Gastrocnemius medialis (tissue), 4 donors: Measurements from ENCODE around the gene HMCN1. TPM values are rescaled to one million over a fixed set of nuclear protein-coding genes. Genes with fewer than 3 reads are reported as not detected.
"Not testable (repeated sequence)": the region's sequence is repeated elsewhere in the genome, so short reads cannot be mapped to it uniquely, and the experiment has no call there.

Source experiments
- ATAC-seq, 2 donors: fragments of 150-250 bp; one replicate each; pipeline ENCODE4 v1.9.1; 2016
- DNase-seq, 2 donors: peaks; one replicate each; pipeline ENCODE4 v3.0.0-alpha.2; 2019
- H3K27ac ChIP-seq, 4 donors: fragments of 200-600 bp; sonication (generic); 1 replicate in 1 of 4; 2 replicates in 3 of 4; pipeline ENCODE4 v1.5.1; 2016 to 2018; ENCODE audit warnings: mild to moderate bottlenecking in 2 of 4, moderate library complexity in 1 of 4
- H3K27me3 ChIP-seq, 3 donors: fragments of 200-600 bp; sonication (generic) in 2 of 3; 1 replicate in 1 of 3; 2 replicates in 2 of 3; pipeline versions ENCODE4 v1.5.1 to v1.6.0; 2016 to 2019; ENCODE audit warnings: mild to moderate bottlenecking in 1 of 3, moderate library complexity in 1 of 3
- H3K36me3 ChIP-seq, 2 donors: fragments of 200-600 bp; sonication (generic) in 1 of 2; one replicate each; pipeline ENCODE4 v1.5.1; 2017 to 2018
- H3K4me1 ChIP-seq, 2 donors: fragments of 200-600 bp; sonication (generic) in 1 of 2; one replicate each; pipeline ENCODE4 v1.5.1; 2016 to 2017; ENCODE audit warnings: mild to moderate bottlenecking in 2 of 2
- H3K4me3 ChIP-seq, 4 donors: fragments of 200-600 bp; sonication (generic) in 3 of 4; 1 replicate in 1 of 4; 2 replicates in 3 of 4; pipeline ENCODE4 v1.5.1; 2016 to 2019; ENCODE audit warnings: mild to moderate bottlenecking in 2 of 4
- H3K9me3 ChIP-seq, 3 donors: fragments of 200-600 bp; sonication (generic) in 2 of 3; 1 replicate in 1 of 3; 2 replicates in 2 of 3; pipeline ENCODE4 v1.5.1; 2016 to 2019
- POLR2A ChIP-seq, 2 donors: fragments of 450-650 bp; IDR thresholded peaks; one replicate each; pipeline ENCODE4 v1.6.1; 2017; ENCODE audit warnings: antibody characterized with exemption in 2 of 2, mild to moderate bottlenecking in 2 of 2, moderate library complexity in 2 of 2
- in situ Hi-C, 4 donors: fragments of 200-750 bp; cut with MboI; loops; one replicate each; pipeline versions ENCODE4 v1.15.0 to v1.8.0; 2017; ENCODE audit warnings: low sequenced_read_pairs in 4 of 4
- intact Hi-C: fragments of 100-400 bp; cut with DNase I; formaldehyde crosslinking; loops from one replicate; pipeline ENCODE4 v1.15.1; 2023; ENCODE audit warnings: low total_unique reads
- total RNA-seq, 4 donors: library from RNA; depleted of rRNA; stranded (reverse); fragments of >200 nt; gene quantifications; one replicate each; pipeline versions ENCODE4 v1.1.0 to v1.2.3, GENCODE V29; 2016
- TF ChIP-seq, protein P1 (sequence below), 5 experiments: fragments of 450-650 bp in 3 of 5; fragments of 200-600 bp in 2 of 5; sonication (generic) in 2 of 5; IDR thresholded peaks in 4 of 5; conservative IDR thresholded peaks in 1 of 5; 1 replicate in 4 of 5; 2 replicates in 1 of 5; pipeline ENCODE4 v1.5.1; 2016 to 2019; ENCODE audit warnings: antibody characterized with exemption in 5 of 5, mild to moderate bottlenecking in 3 of 5, moderate library complexity in 3 of 5

The HMCN1 gene
- total RNA-seq, 4 donors from 2014 or later = 2.6 to 7.5 (median 5.1) TPM

DNA sequence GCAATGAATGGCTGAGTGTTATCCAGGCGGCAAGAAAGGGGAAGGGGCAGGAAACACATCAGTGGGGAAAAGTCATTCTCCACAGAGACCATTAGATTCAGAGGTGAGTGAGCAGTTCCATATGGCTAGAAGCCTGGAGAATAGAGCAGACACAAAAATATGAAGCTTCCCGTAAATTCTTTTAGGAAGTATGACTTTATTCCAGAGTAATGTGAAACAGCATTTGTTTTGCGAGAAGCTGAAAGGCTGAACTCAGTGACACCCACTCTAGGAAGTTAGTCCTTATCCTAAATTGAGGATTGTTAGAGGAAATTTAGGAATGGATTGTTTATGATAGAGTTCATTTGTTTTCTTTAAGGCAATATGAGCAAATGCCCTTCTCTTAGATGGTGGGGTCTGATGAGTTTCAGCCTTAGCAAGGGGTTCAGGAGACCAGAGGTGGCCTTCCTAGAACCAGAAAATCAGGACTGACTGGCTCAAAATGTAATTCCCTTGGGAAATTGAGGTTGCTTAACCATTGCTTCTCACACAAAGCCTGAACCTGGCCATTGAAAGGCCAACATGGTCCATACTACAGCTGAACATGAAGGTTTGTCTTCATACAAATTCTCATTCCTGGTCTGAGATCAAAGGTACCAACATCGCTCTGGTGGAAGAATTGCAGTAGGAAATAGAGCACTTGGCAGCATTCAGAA lies 473.3 kb downstream of the HMCN1 start:
- H3K4me1 ChIP-seq = no peaks in the 10 kb centered on the region
- H3K27ac ChIP-seq = no peak overlapping the region
- H3K4me3 ChIP-seq = no peak overlapping the region
- intact Hi-C loops (no loop called here), in situ Hi-C loops (loop anchor here in 2 of 4 donors (25.0 kb wide), 2 partner anchors 395 to 495 kb away; no protein-coding TSS in a partner anchor)
- no peaks in the 10 kb centered on the region for H3K27me3 ChIP-seq
- TF ChIP-seq, protein P1, sequence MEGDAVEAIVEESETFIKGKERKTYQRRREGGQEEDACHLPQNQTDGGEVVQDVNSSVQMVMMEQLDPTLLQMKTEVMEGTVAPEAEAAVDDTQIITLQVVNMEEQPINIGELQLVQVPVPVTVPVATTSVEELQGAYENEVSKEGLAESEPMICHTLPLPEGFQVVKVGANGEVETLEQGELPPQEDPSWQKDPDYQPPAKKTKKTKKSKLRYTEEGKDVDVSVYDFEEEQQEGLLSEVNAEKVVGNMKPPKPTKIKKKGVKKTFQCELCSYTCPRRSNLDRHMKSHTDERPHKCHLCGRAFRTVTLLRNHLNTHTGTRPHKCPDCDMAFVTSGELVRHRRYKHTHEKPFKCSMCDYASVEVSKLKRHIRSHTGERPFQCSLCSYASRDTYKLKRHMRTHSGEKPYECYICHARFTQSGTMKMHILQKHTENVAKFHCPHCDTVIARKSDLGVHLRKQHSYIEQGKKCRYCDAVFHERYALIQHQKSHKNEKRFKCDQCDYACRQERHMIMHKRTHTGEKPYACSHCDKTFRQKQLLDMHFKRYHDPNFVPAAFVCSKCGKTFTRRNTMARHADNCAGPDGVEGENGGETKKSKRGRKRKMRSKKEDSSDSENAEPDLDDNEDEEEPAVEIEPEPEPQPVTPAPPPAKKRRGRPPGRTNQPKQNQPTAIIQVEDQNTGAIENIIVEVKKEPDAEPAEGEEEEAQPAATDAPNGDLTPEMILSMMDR (IDR thresholded peaks at IDR 0.05 in 4 of 5, conservative IDR thresholded peaks at IDR 0.05 in 1 of 5) = no peak
- no peak for TF ChIP-seq POLR2A (IDR thresholded peaks at IDR 0.05)
- DNase-seq (no peak), ATAC-seq (no peak)
- no peaks in the 10 kb centered on the region for H3K36me3 ChIP-seq
- no peaks in the 10 kb centered on the region for H3K9me3 ChIP-seq

GRCh38 chr1:186208405-186209129 lies 474.4 kb downstream of the HMCN1 start:
- Histone ChIP-seq H3K4me1 (no peaks in the 10 kb centered on the region), H3K27me3 (no peaks in the 10 kb centered on the region), H3K9me3 (no peaks in the 10 kb centered on the region), H3K4me3 (no peak overlapping the region), H3K36me3 (no peaks in the 10 kb centered on the region), H3K27ac (no peak overlapping the region)
- ATAC-seq = no peak
- TF ChIP-seq, protein P1 (IDR thresholded peaks at IDR 0.05 in 4 of 5, conservative IDR thresholded peaks at IDR 0.05 in 1 of 5) = no peak
- TF ChIP-seq POLR2A (IDR thresholded peaks at IDR 0.05) = no peak
- in situ Hi-C loops = loop anchor here in 2 of 4 donors (25.0 kb wide), 2 partner anchors 396 to 496 kb away; no protein-coding TSS in a partner anchor
- intact Hi-C loops = no loop called here
- DNase-seq = no peak

DNA sequence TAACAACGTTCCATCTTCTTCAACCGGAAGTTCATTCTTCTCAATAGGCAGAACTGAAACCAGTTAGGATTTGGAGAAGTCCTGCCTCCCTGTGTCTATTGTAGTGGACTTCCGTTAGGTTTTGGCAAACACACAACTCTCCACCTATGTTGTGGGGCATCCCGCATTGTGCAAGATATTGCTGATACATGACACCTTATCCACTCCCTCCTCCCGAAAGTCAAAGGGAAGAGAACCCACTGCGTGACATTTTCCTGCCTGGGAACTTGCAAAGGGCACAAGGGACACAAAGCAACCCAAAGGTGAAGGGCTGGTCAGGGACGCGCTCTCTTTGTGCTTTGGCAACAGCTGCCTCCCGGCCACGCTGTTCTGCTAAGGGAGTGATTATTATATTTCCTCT lies 476.1 kb downstream of the HMCN1 start:
- in situ Hi-C loops (loop anchor here in 3 of 4 donors (10.0 to 25.0 kb wide), 4 partner anchors 395 to 498 kb away; no protein-coding TSS in a partner anchor), intact Hi-C loops (loop anchor here (5.0 kb wide), 1 partner anchor 53 kb away; no protein-coding TSS in a partner anchor)
- DNase-seq (no peak), ATAC-seq (peak in 1 of 2 donors; percentile 42)
- Histone ChIP-seq H3K27me3 (no peaks in the 10 kb centered on the region), H3K27ac (no peak overlapping the region), H3K9me3 (no peaks in the 10 kb centered on the region), H3K4me1 (no peaks in the 10 kb centered on the region), H3K4me3 (no peak overlapping the region), H3K36me3 (no peaks in the 10 kb centered on the region)
- no peak for TF ChIP-seq POLR2A (IDR thresholded peaks at IDR 0.05)
- TF ChIP-seq, protein P1 (IDR thresholded peaks at IDR 0.05 in 4 of 5, conservative IDR thresholded peaks at IDR 0.05 in 1 of 5) = no peak

DNA sequence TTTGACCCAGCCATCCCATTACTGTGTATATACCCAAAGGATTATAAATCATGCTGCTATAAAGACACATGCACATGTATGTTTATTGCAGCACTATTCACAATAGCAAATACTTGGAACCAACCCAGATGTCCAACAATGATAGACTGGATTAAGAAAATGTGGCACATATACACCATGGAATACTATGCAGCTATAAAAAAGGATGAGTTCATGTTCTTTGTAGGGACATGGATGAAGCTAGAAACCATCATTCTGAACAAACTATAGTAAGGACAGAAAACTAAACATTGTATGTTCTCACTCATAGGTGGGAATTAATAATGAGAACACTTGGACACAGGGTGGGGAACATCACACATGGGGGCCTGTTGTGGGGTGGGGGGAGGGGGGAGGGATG lies 477.4 kb downstream of the HMCN1 start:
- in situ Hi-C loops = loop anchor here in 3 of 4 donors (10.0 to 25.0 kb wide), 4 partner anchors 397 to 499 kb away; no protein-coding TSS in a partner anchor
- not testable (repeated sequence) for H3K4me1 ChIP-seq

More for the DNA sequence above, 477.4 kb downstream of the HMCN1 start:
- not testable (repeated sequence) for H3K27ac ChIP-seq, H3K9me3 ChIP-seq, DNase-seq, H3K4me3 ChIP-seq, ATAC-seq, H3K27me3 ChIP-seq, H3K36me3 ChIP-seq
- intact Hi-C loops = loop anchor here (5.0 kb wide), 1 partner anchor 54 kb away; no protein-coding TSS in a partner anchor
